Hematopoietic multipotent progenitor cell treated with erythropoietin and hydrocortisone succinate and interleukin-3 and kit ligand, for 17 days (in vitro differentiated cells): ENCODE measurements around the gene DRGX.

Source experiments
- DNase-seq: peaks from one replicate; pipeline ENCODE4 v3.0.0-alpha.2; 2015; ENCODE audit warnings: low spot score

DRGX gene

GRCh38 chr10:49395741-49396665 is at the start of gene DRGX:
DRGX (minus strand) TSS chr10:49396089; CDS start chr10:49395440, 649 bp downstream.
- no peak for DNase-seq

GRCh38 chr10:49444349-49444748 is 48.5 kb upstream of the DRGX start:
- DNase-seq: no peak

DNA sequence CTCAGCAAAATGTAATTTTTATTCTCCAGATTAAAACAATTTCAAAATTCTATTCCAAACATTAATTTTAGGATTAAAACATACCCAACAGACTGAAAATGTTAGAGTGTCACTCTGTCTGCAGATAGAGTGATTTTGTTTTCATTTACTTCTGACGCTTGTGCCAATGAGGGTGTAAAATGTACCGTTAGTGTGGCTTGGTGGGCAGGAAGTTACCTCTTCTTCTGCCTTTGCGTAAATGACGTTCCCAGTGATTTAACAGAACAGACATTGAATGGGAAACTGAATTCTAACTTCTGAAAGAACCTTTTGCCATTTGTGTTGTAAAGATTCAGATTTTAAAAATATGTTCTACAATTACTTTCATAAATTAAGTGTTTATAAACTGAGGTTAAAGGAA is 47.0 kb upstream of the DRGX start:
- no peak for DNase-seq

DNA sequence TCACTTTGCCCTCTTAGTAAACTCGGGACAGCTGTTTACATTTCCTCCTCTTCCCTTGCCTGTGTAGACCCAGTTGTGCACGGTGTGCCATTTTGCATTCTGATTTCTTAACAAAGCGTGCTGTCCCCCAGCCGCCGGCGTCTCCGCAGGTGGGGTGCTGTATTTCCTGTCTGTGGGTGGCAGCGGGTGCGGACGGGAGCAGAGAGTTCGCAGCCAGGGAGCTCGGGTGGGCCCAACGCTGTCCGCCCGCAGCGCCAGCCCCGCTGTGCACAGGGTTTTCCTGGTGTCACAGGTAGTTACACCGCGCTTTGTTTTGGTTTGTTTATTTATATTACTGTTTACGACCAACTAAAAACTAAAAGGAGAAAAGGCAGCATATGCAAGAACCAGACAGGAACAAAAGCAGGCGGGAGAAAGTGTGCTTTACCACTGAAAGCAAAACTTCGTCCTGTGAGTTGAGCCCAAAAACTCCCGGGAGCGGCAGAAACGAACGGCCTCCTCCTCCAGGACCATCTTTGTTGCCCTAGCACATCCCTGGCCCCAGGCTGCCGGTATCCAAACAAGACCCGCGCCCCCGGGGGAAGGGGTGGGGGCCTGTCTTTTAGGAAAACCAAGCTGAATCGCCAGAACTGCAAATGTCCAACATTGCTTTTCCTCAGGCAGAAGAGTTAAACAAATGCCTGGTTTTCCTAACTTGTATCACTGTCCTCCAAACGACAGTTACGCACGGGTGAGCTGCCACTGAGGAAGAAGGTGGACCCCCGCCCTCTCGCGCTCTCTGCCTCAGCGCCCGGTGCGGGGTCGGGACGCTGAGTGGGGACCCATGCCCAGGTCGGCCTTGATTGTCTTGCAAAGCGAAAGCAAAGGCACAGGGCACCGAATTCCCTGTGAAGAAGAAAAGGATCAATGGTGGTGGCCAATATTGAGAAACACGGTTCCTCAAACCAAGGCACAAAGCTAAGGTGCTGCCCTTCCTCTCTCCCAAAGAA is 45.9 kb upstream of the DRGX start:
- DNase-seq: no peak

GRCh38 chr10:49435225-49435624 is 39.3 kb upstream of the DRGX start:
- no peak for DNase-seq

GRCh38 chr10:49433069-49433468 is 37.2 kb upstream of the DRGX start:
- no peak for DNase-seq

DNA sequence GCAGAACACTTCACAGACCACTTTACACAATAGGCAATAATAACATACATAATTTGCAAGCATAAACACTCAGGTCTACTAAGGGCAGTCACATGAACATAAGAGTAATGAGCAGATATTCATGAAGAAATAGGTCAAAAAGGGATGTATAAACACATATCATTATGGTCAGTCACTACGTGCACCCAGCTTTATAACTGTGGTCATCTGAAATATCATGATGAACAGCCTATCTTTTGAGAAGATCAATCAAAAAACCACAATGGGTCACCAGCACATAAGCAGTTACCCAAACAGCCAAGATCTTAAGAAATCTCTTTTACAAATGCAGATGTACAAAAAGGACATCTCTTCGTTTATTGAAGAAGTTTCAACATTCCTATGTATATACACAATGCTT is 35.5 kb upstream of the DRGX start:
- no peak for DNase-seq

- DNase-seq: no peak
Measured at GRCh38 chr10:49429458-49429857, 33.6 kb upstream of the DRGX start.

GRCh38 chr10:49426490-49427360 is 30.8 kb upstream of the DRGX start:
- no peak for DNase-seq

- DNase-seq: no peak
Measured at GRCh38 chr10:49419005-49419404, 23.1 kb upstream of the DRGX start.

DNA sequence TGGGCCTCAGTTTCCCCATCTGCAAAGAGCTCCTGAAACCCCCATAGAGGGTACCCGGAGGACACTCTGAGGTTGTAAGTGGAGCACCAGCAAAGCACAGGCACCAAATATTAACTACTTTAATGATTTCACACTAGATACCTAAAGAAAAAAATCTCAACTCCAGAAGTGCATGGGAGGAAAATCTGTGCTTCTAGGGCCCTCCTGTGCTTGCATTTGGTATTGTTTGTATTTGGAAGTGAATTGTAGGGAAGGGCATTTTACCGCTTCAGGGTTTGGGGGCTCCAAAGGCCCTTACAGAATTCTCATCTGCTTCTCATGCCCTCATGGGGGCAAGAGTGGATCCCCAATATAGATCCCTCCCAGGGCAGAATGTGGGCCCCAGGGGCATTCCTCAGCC is 22.4 kb upstream of the DRGX start:
- no peak for DNase-seq

GRCh38 chr10:49418053-49418326 is 22.1 kb upstream of the DRGX start:
- no peak for DNase-seq

GRCh38 chr10:49417311-49418052 is 21.6 kb upstream of the DRGX start:
- DNase-seq: no peak

DNA sequence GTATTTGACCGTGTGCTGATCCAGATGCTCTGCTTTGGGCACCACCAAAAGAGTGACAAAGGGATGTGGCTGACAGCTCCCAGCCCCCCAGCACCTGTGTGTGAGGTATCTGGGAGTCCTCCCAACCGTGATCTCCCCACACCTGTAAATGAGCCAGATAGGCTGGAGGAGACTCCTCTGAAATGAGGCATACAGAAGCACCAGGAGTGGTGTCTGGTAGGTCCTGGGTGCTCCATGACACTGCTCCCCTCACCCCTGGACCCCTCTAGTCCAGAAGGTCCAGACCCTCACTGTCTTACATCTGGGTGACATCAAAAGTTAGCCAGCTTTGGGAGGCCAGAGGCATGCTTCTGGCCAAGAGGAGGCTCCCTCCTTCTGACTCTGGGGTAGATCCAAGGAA is 20.0 kb upstream of the DRGX start:
- no peak for DNase-seq

- no peak for DNase-seq
Measured at GRCh38 chr10:49415109-49415508, 19.2 kb upstream of the DRGX start.

DNA sequence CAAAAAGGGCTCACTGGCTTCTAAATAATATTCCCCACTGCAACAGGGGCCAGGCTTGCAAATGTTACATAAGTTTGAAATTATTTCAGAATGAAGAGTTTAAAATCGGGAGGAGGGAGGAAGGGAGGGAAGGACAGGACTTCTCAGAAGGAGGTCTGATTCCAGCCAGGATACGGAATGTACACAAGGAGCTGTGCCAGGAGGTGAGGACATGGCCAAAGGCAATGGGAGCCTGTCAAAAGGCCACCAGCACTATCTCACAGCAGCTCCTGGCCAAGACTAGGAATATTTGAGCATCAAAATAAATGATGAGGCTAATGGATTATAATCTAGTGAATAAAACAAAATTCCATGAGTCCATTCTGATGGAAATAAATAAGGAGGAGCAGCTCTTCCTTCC is 18.6 kb upstream of the DRGX start:
- DNase-seq: no peak

DNA sequence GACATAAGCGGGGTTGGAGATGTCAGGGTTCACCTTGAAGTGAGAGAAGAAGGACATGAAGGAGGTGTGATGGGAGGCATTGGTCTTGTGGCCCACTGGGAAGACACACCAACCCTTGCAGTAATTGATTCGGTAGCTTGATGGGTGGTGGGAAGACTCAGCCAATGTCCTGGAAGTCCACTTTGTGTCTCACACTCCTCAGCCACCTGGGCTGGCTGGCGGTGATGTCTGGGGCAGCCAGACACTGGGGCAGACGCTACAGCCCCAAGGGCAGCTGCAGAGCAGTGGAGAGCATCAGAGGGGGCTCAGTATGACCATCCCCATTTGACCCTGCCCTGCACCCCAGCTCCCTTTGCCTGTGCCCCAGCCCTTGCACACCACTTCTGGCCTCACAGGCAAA is 16.7 kb upstream of the DRGX start:
- no peak for DNase-seq

DNA sequence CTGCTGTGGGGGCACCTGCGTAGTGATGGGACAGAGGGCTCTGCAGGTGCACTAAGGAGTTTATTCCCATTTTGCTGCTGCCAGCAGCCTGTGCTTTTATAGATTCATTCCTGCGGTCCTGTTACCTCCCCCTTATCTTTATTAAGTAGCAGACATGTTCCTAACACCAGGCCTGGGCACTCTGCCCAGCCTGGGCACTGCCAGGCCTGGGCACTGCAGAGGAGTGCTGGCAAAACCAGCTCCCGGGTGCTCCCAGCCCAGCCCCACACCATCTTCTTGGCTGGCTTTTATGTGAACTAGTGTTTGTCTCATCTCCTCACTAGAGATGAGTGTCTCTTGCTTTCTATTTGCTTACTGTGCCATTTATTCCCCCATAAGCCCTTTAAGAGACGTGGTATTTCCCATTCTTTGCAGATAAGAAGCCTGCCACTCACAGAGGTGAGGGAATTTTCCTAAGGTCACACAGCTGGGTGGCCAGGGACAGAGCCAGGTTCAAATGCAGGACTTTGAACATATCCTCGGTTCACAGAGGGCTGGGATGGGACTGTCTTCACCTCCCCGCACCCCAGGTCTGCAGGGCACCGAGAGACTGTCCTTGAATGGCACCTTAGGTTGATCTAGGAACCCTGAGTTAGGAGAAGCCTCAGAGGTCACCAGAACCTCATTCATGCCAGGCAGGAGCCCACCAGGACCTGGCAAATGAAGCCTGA is 14.6 kb upstream of the DRGX start:
- DNase-seq: no peak

DNA sequence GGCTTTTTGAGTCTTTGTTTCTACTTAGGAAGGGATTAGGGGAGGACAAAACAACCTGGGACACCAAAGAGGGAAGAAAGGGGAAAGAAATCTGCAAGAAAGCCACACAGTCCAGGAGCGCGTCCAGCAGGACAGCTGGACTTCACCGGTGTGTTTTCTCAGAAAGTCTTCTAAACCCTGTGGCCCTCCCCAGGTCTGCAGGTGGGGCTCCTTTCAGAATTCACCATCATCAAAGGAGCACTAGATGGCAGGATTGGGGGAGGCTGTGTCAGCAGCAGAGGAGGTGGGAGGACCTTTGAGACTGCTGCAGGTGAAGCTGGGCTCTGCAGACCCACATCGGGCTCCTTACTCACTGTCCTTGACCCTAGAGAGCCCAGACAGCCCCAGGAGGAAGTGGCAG is 13.9 kb upstream of the DRGX start:
- DNase-seq: no peak

DNA sequence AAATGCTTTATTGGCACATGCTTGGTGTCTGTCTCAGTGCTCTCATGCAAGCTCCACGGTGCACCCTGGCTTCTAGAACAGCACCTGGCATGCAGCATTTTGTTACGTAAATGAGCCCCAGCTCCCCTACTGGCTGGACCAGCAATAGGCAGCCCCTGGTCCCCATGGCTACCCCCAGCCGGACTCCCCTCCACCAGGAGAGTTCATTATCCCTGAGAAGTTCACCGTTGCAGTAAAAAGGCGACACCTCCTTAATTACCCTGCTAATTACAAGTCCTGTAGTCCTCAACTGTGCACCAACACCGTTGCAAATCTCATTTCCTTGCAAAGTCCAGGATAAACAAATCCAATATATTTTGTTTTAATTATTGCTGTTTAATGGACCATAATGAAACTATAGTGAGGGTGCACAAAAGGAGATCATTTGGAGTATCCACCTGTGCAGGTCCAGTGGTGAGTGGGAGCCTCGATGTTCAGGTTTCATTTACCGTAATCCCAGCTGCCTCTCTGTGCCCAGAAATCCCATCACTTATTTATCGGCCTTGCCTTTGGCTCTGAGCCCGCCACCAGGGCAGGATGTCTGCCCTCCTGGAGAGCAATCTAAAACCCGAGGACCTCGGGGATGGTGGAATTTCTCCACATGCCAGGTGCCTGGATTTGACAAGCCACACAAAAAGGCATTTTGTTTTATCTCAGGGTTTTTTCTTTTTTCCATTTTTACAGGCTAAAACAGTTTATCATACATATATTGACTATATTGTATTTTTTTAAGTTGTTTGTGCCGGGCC is 12.8 kb upstream of the DRGX start:
- DNase-seq: no peak
